Measurements from ENCODE around the gene SLC7A10. TPM values are rescaled to one million over a fixed set of nuclear protein-coding genes. Genes with fewer than 3 reads are reported as not detected.

The SLC7A10 gene
- polyA plus RNA-seq, 1 of the 3 experiments (the other 2 are of a cell fraction) = 0.02 TPM

DNA sequence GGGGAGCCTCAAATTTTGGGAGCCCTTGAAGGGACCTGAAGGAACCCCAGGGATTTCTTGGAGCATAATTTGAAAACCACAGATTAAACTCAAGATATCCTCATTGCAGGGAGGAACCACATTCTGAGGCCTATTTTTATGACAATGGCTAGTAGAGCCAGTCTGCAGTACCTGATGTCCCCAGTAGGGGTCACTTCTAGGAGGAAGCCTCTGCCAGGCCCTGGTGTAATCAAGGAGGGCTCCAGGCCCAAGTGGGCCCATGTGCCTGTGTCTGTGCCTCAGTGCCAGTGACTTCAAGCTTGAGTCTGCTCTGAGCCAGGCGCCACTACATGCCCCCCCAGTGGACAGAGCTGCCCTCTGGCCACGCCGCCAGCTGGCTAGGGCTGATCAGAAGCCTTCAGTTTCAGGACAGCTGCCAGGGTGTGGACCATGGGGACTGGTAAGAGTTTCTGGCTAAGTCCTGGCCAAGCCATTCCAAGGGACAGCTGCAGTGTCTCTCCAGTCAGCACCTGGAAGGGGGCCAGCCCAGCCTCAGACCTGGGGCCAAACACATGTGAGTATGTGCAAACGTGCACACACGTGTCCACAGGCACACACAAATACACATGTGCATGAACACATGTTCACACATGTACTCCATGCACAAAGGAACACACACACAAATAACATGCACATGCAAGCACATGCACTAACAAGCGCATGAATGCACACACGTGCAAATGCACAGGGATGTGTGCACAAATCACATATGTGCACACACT, 20.5 kb upstream of the SLC7A10 start:
- 61% methylated on average over 4 of the region's 7 CpGs for WGBS (ENCODE audit: low lambda C conversion rate)
- ChIA-PET POLR2A (interaction anchor here (0.6 kb wide), 1 partner anchor 159 kb away, joined by 4 read pairs; no protein-coding TSS in a partner anchor), CTCF (interaction anchor here (0.9 to 14.8 kb wide), 11 partner anchors 10 to 525 kb away, joined by 3 to 511 read pairs (median 9); partner anchors contain the start of gene CEBPA)
- Histone ChIP-seq H3K4me2 (no peak overlapping the region), H3K79me2 (ENCODE audit: insufficient read depth) (no peaks in the 10 kb centered on the region), H3F3A (replicated peaks; ENCODE audit: insufficient read depth) (peaks cover 3% of the 10 kb centered on the region), H3K4me3 (ENCODE audit: low read depth in 2 of 2, low read length in 1 of 2) (no peak overlapping the region), H3K9me2 (no peaks in the 10 kb centered on the region), H3K27me3 (ENCODE audit: insufficient read depth) (no peaks in the 10 kb centered on the region), H3K36me3 (replicated peaks in 1 of 2; ENCODE audit: control insufficient read depth in 1 of 2, insufficient read depth in 2 of 2, low read length in 1 of 2) (no peaks in the 10 kb centered on the region), H3K9ac (no peak overlapping the region), H2AFZ (ENCODE audit: low read depth) (no peak overlapping the region), H4K20me1 (ENCODE audit: insufficient read depth) (no peaks in the 10 kb centered on the region), H3K4me1 (ENCODE audit: control insufficient read depth in 1 of 2, insufficient read depth in 2 of 2, low read depth in 1 of 2, low read length in 1 of 2) (no peaks in the 10 kb centered on the region; a peak in 1 of 4 replicates), H3K9me3 (no peaks in the 10 kb centered on the region), H3K27ac (ENCODE audit: low read depth in 2 of 2, low read length in 1 of 2) (no peak overlapping the region)
- TF ChIP-seq CTCF (IDR thresholded peaks at IDR 0.05) (peak; percentile 46), CHD2 (IDR thresholded peaks at IDR 0.05; ENCODE audit: low read length, partially characterized antibody) (no peak)
- TF ChIP-seq, protein P1, sequence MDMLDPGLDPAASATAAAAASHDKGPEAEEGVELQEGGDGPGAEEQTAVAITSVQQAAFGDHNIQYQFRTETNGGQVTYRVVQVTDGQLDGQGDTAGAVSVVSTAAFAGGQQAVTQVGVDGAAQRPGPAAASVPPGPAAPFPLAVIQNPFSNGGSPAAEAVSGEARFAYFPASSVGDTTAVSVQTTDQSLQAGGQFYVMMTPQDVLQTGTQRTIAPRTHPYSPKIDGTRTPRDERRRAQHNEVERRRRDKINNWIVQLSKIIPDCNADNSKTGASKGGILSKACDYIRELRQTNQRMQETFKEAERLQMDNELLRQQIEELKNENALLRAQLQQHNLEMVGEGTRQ (IDR thresholded peaks at IDR 0.05; ENCODE audit: borderline replicate concordance, low read depth, low read length) = no peak
- DNase-seq = peak; percentile 38

- no peak overlapping the region for H3K4me3 ChIP-seq (ENCODE audit: low read depth in 2 of 2, low read length in 1 of 2)
- TF ChIP-seq, protein P2, sequence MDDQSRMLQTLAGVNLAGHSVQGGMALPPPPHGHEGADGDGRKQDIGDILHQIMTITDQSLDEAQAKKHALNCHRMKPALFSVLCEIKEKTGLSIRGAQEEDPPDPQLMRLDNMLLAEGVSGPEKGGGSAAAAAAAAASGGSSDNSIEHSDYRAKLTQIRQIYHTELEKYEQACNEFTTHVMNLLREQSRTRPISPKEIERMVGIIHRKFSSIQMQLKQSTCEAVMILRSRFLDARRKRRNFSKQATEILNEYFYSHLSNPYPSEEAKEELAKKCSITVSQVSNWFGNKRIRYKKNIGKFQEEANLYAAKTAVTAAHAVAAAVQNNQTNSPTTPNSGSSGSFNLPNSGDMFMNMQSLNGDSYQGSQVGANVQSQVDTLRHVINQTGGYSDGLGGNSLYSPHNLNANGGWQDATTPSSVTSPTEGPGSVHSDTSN (IDR thresholded peaks at IDR 0.05) = no peak
- no peak for TF ChIP-seq JUND (IDR thresholded peaks at IDR 0.05)
- TF ChIP-seq FOXM1 (IDR thresholded peaks at IDR 0.05; ENCODE audit: low read depth) = no peak
- no peak for TF ChIP-seq GABPA (IDR thresholded peaks at IDR 0.05; ENCODE audit: low read depth)
- no peak for TF ChIP-seq ELF1 (IDR thresholded peaks at IDR 0.05)
- TF ChIP-seq RAD21 (IDR thresholded peaks at IDR 0.05; ENCODE audit: low read length) = no peak
- TF ChIP-seq, protein P3, sequence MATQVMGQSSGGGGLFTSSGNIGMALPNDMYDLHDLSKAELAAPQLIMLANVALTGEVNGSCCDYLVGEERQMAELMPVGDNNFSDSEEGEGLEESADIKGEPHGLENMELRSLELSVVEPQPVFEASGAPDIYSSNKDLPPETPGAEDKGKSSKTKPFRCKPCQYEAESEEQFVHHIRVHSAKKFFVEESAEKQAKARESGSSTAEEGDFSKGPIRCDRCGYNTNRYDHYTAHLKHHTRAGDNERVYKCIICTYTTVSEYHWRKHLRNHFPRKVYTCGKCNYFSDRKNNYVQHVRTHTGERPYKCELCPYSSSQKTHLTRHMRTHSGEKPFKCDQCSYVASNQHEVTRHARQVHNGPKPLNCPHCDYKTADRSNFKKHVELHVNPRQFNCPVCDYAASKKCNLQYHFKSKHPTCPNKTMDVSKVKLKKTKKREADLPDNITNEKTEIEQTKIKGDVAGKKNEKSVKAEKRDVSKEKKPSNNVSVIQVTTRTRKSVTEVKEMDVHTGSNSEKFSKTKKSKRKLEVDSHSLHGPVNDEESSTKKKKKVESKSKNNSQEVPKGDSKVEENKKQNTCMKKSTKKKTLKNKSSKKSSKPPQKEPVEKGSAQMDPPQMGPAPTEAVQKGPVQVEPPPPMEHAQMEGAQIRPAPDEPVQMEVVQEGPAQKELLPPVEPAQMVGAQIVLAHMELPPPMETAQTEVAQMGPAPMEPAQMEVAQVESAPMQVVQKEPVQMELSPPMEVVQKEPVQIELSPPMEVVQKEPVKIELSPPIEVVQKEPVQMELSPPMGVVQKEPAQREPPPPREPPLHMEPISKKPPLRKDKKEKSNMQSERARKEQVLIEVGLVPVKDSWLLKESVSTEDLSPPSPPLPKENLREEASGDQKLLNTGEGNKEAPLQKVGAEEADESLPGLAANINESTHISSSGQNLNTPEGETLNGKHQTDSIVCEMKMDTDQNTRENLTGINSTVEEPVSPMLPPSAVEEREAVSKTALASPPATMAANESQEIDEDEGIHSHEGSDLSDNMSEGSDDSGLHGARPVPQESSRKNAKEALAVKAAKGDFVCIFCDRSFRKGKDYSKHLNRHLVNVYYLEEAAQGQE (IDR thresholded peaks at IDR 0.05; ENCODE audit: low read depth, low read length) = no peak
- TF ChIP-seq EZH2phosphoT487 (IDR thresholded peaks at IDR 0.05; ENCODE audit: borderline replicate concordance, low read depth) = no peak
- no peak for TF ChIP-seq NFIC (IDR thresholded peaks at IDR 0.05; ENCODE audit: borderline replicate concordance)
- TF ChIP-seq TCF12 (IDR thresholded peaks at IDR 0.05) = no peak
- TF ChIP-seq FOSL2 (IDR thresholded peaks at IDR 0.05; ENCODE audit: borderline replicate concordance, low read depth) = no peak
- TF ChIP-seq POLR2AphosphoS5 (IDR thresholded peaks at IDR 0.05; ENCODE audit: low read depth, low read length) = no peak
- TF ChIP-seq TEAD4 (IDR thresholded peaks at IDR 0.05; ENCODE audit: borderline replicate concordance, insufficient read depth) = no peak
- no peak for TF ChIP-seq SMC3 (IDR thresholded peaks at IDR 0.05; ENCODE audit: low read depth, low read length)
- no peak for TF ChIP-seq SIN3A (IDR thresholded peaks at IDR 0.05; ENCODE audit: borderline replicate concordance, low read depth, low read length)
- H3K27ac ChIP-seq (ENCODE audit: low read depth in 2 of 2, low read length in 1 of 2) = no peak overlapping the region
- H3K9ac ChIP-seq = no peak overlapping the region
- no peaks in the 10 kb centered on the region for H3K79me2 ChIP-seq (ENCODE audit: insufficient read depth)
- CTCF ChIA-PET = interaction anchor here (0.6 to 14.8 kb wide), 11 partner anchors 8 to 535 kb away, joined by 3 to 511 read pairs (median 6); no protein-coding TSS in a partner anchor
- no peak overlapping the region for H3K4me2 ChIP-seq
- H3K36me3 ChIP-seq (replicated peaks in 1 of 2; ENCODE audit: control insufficient read depth in 1 of 2, insufficient read depth in 2 of 2, low read length in 1 of 2) = no peaks in the 10 kb centered on the region
- no peaks in the 10 kb centered on the region for H3F3A ChIP-seq (replicated peaks; ENCODE audit: insufficient read depth)
- 56% methylated on average over 5 of the region's 6 CpGs for WGBS (ENCODE audit: low lambda C conversion rate)
- H3K27me3 ChIP-seq (ENCODE audit: insufficient read depth) = no peaks in the 10 kb centered on the region
- H3K9me2 ChIP-seq = no peaks in the 10 kb centered on the region
- peaks cover 0 to 8% of the 10 kb centered on the region in 2 experiments; a peak in 1 of 4 replicates for H3K4me1 ChIP-seq (ENCODE audit: control insufficient read depth in 1 of 2, insufficient read depth in 2 of 2, low read depth in 1 of 2, low read length in 1 of 2)
- H4K20me1 ChIP-seq (ENCODE audit: insufficient read depth) = no peaks in the 10 kb centered on the region
- no peaks in the 10 kb centered on the region for H3K9me3 ChIP-seq
- H2AFZ ChIP-seq (ENCODE audit: low read depth) = no peak overlapping the region
- DNase-seq = no peak
- POLR2A ChIA-PET = no interaction called here
Observed at GRCh38 chr19:33242911-33243310, 17.3 kb upstream of the SLC7A10 start.

Measured in SK-N-SH (cell line).